Endothelial cell of umbilical vein (primary cell): ENCODE measurements around the gene STX11. TPM values are rescaled to one million over a fixed set of nuclear protein-coding genes. Genes with fewer than 3 reads are reported as not detected.

Experiments
- BruUV-seq: library from RNA; stranded (reverse); fragments of 400-500 nt; replicated peaks from 2 replicates; lab custom pipeline; 2021; lab: Mats Ljungman, UMichigan
- CTCF ChIA-PET: fragments of 300-600, 350-600 bp; sonication (Branson Sonifier 250); formaldehyde crosslinking; loops from one replicate; lab custom pipeline; 2021; ENCODE audit warnings: antibody characterized with exemption, inconsistent platforms; lab: Charles Lee
- POLR2A ChIA-PET: fragments of 300-600, 350-600 bp; sonication (Branson Sonifier 250); formaldehyde crosslinking; loops from one replicate; lab custom pipeline; 2021; ENCODE audit warnings: antibody characterized with exemption, inconsistent platforms; lab: Charles Lee
- DNase-seq: peaks from one replicate; pipeline ENCODE4 v3.0.0-alpha.2; 2011; ENCODE audit warnings: low read depth, low spot score
- FAIRE-seq: peaks from 2 replicates; lab custom pipeline; 2011; peaks lifted over from hg19 to GRCh38; lab: Jason Lieb, UNC
- H2AFZ ChIP-seq: 2 replicates; pipeline ENCODE4 v1.6.0; 2012; ENCODE audit warnings: low read depth, low read length, control low read depth, inconsistent platforms
- H3K27ac ChIP-seq: 2 replicates; pipeline ENCODE4 v1.5.1; 2011; ENCODE audit warnings: low read depth, mild to moderate bottlenecking, control low read depth, low read length, moderate library complexity; ENCODE audit not compliant: insufficient read depth
- H3K27me3 ChIP-seq, 2 experiments: 2 replicates each; pipeline versions ENCODE4 v1.6.0 to v1.6.1; 2011; ENCODE audit warnings: low read length in 2 of 2, mixed read lengths in 1 of 2; ENCODE audit not compliant: control insufficient read depth in 2 of 2, insufficient read depth in 2 of 2
- H3K36me3 ChIP-seq, 2 experiments: 2 replicates in 1 of 2; 3 replicates in 1 of 2; pipeline ENCODE4 v1.5.1; 2011; ENCODE audit warnings: low read length in 2 of 2, mild to moderate bottlenecking in 1 of 2, moderate library complexity in 1 of 2; ENCODE audit not compliant: control insufficient read depth in 2 of 2, insufficient read depth in 2 of 2; ENCODE audit errors: extremely low read depth in 1 of 2
- H3K4me1 ChIP-seq: 3 replicates; pipeline ENCODE4 v1.5.1; 2011; ENCODE audit warnings: mild to moderate bottlenecking, low read length; ENCODE audit not compliant: control insufficient read depth, insufficient read depth; ENCODE audit errors: extremely low read depth
- H3K4me2 ChIP-seq: 2 replicates; pipeline ENCODE4 v1.6.1; 2011; ENCODE audit warnings: low read length, control low read depth, mixed read lengths; ENCODE audit not compliant: insufficient read depth
- H3K4me3 ChIP-seq, 3 experiments: fragments of 200-600 bp in 1 of 3; sonication (generic), shearing (Covaris generic) in 1 of 3; replicated peaks in 1 of 3; 2 replicates each; pipeline ENCODE4 v1.5.1; 2011 to 2016; ENCODE audit warnings: control low read depth in 3 of 3, low read length in 3 of 3, mild to moderate bottlenecking in 2 of 3, inconsistent platforms in 1 of 3, low read depth in 1 of 3, moderate library complexity in 1 of 3; ENCODE audit not compliant: insufficient read depth in 1 of 3
- H3K79me2 ChIP-seq: 2 replicates; pipeline ENCODE4 v1.6.0; 2012; ENCODE audit warnings: low read length, inconsistent platforms; ENCODE audit not compliant: control insufficient read depth, insufficient read depth
- H3K9ac ChIP-seq: replicated peaks from 2 replicates; pipeline ENCODE3; 2011; ENCODE audit warnings: low read length, control low read depth; ENCODE audit not compliant: insufficient read depth; ENCODE audit errors: extremely low read depth
- H3K9me1 ChIP-seq: replicated peaks from 3 replicates; pipeline ENCODE4 v1.6.0; 2011; ENCODE audit warnings: mild to moderate bottlenecking, low read length; ENCODE audit not compliant: control insufficient read depth, insufficient read depth; ENCODE audit errors: extremely low read depth
- H3K9me3 ChIP-seq: replicated peaks from 2 replicates; pipeline ENCODE4 v1.5.1; 2012; ENCODE audit warnings: low read length, inconsistent platforms; ENCODE audit not compliant: control insufficient read depth, insufficient read depth
- H4K20me1 ChIP-seq: replicated peaks from 2 replicates; pipeline ENCODE3; 2011; ENCODE audit warnings: mild to moderate bottlenecking, low read length; ENCODE audit not compliant: control insufficient read depth, insufficient read depth; ENCODE audit errors: extremely low read depth
- EZH2 ChIP-seq: IDR thresholded peaks from 2 replicates; pipeline ENCODE4 v1.6.1; 2012; ENCODE audit warnings: borderline replicate concordance, low read depth, mild to moderate bottlenecking, moderate library complexity, low read length, inconsistent platforms; ENCODE audit not compliant: severe bottlenecking
- FOS ChIP-seq: IDR thresholded peaks from 2 replicates; pipeline ENCODE4 v1.6.1; 2011; ENCODE audit warnings: mild to moderate bottlenecking, low read length, moderate library complexity, borderline replicate concordance; ENCODE audit not compliant: insufficient read depth
- MYC ChIP-seq: IDR thresholded peaks from one replicate; pipeline ENCODE4 v1.6.1; 2011; ENCODE audit warnings: mild to moderate bottlenecking, low read depth, low read length
- POLR2A ChIP-seq: IDR thresholded peaks from 2 replicates; pipeline ENCODE4 v1.6.1; 2012; ENCODE audit warnings: low read depth, mild to moderate bottlenecking, control low read depth, low read length
- dilution Hi-C: fragments of 300-500 bp; cut with MboI; formaldehyde crosslinking; loops from one replicate; pipeline ENCODE4 v1.15.0; 2019; ENCODE audit warnings: low sequenced_read_pairs; ENCODE audit not compliant: extremely low pct_ligation_motif_present
- intact Hi-C: fragments of 100-400 bp; cut with micrococcal nuclease; formaldehyde crosslinking; loops from one replicate; pipeline ENCODE4 v1.10.0; 2022
- polyA plus RNA-seq, 4 experiments: library from polyadenylated mRNA; depleted of rRNA in 3 of 4; stranded (reverse) in 3 of 4; unstranded in 1 of 4; fragments of >200 nt; gene quantifications; 2 replicates each; pipeline versions ENCODE4 v1.2.1 to v1.2.3, GENCODE V29; 2011 to 2012; ENCODE audit warnings: missing spikeins in 1 of 4
- total RNA-seq: library from RNA; stranded (reverse); gene quantifications from 2 replicates; pipeline ENCODE4 v1.2.3, GENCODE V29; 2021
- TF ChIP-seq, protein P1 (sequence below): IDR thresholded peaks from 2 replicates; pipeline ENCODE4 v1.6.1; 2011; ENCODE audit not compliant: insufficient read depth, insufficient read length
- TF ChIP-seq, protein P2 (sequence below), 2 donors: IDR thresholded peaks; 1 replicate in 1 of 2; 2 replicates in 1 of 2; pipeline ENCODE4 v1.5.1; 2011; ENCODE audit warnings: low read length in 2 of 2, mild to moderate bottlenecking in 2 of 2, moderate library complexity in 2 of 2, control low read depth in 1 of 2, inconsistent platforms in 1 of 2, low read depth in 1 of 2; ENCODE audit not compliant: insufficient read depth in 1 of 2; ENCODE audit errors: extremely low read depth in 1 of 2

Gene STX11
- total and polyA plus RNA-seq, 2 donors (not counting 3 experiments of a cell fraction or from before 2014, with no cell fraction given), result 4.7 to 8.9 TPM

- dilution Hi-C loops (no loop called here), intact Hi-C loops (no loop called here)
- no TSS peak for BruUV-seq
- H3K4me2 ChIP-seq, result no peak overlapping the region
- H3K9me1 ChIP-seq, result no peaks in the 10 kb centered on the region
- no peaks in the 10 kb centered on the region for H3K27me3 ChIP-seq
- H3K27ac ChIP-seq, result no peak overlapping the region
- no peak overlapping the region for H3K9ac ChIP-seq
- H3K36me3 ChIP-seq, result no peaks in the 10 kb centered on the region
- H2AFZ ChIP-seq, result no peak overlapping the region
- H3K79me2 ChIP-seq, result no peaks in the 10 kb centered on the region
- H4K20me1 ChIP-seq, result no peaks in the 10 kb centered on the region
- no peak overlapping the region for H3K4me3 ChIP-seq
- no peaks in the 10 kb centered on the region for H3K9me3 ChIP-seq
- H3K4me1 ChIP-seq, result peaks cover 14% of the 10 kb centered on the region
- ChIA-PET POLR2A (no interaction called here), CTCF (interaction anchor here (2.3 kb wide), 1 partner anchor 88 kb away, joined by 10 read pairs; no protein-coding TSS in a partner anchor)
- no peak for TF ChIP-seq POLR2A
- TF ChIP-seq MYC, result no peak
- TF ChIP-seq, protein P1, sequence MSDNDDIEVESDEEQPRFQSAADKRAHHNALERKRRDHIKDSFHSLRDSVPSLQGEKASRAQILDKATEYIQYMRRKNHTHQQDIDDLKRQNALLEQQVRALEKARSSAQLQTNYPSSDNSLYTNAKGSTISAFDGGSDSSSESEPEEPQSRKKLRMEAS, result no peak
- no peak for TF ChIP-seq EZH2
- DNase-seq, result no peak
- FAIRE-seq, result no peak
Observed at GRCh38 chr6:144193181-144193580, 42.9 kb downstream of the STX11 start.

GRCh38 chr6:144194293-144194810 is 44.0 kb downstream of the STX11 start:
- POLR2A ChIA-PET, result no interaction called here
- no peaks in the 10 kb centered on the region for H4K20me1 ChIP-seq
- no peak for DNase-seq
- H3K27ac ChIP-seq, result no peak overlapping the region
- dilution Hi-C loops (no loop called here), intact Hi-C loops (no loop called here)
- no TSS peak for BruUV-seq
- FAIRE-seq, result no peak
- H3K79me2 ChIP-seq, result no peaks in the 10 kb centered on the region
- no peak overlapping the region for H3K4me3 ChIP-seq
- H3K4me2 ChIP-seq, result no peak overlapping the region
- no peaks in the 10 kb centered on the region for H3K9me3 ChIP-seq
- no peaks in the 10 kb centered on the region for H3K9me1 ChIP-seq
- TF ChIP-seq, protein P1, result no peak
- TF ChIP-seq POLR2A (no peak), FOS (no peak)
- TF ChIP-seq, protein P2, sequence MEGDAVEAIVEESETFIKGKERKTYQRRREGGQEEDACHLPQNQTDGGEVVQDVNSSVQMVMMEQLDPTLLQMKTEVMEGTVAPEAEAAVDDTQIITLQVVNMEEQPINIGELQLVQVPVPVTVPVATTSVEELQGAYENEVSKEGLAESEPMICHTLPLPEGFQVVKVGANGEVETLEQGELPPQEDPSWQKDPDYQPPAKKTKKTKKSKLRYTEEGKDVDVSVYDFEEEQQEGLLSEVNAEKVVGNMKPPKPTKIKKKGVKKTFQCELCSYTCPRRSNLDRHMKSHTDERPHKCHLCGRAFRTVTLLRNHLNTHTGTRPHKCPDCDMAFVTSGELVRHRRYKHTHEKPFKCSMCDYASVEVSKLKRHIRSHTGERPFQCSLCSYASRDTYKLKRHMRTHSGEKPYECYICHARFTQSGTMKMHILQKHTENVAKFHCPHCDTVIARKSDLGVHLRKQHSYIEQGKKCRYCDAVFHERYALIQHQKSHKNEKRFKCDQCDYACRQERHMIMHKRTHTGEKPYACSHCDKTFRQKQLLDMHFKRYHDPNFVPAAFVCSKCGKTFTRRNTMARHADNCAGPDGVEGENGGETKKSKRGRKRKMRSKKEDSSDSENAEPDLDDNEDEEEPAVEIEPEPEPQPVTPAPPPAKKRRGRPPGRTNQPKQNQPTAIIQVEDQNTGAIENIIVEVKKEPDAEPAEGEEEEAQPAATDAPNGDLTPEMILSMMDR (IDR thresholded peaks at IDR 0.05; ENCODE audit: extremely low read depth in 1 of 2, insufficient read depth in 1 of 2, low read depth in 1 of 2, low read length in 2 of 2), result no peak
- CTCF ChIA-PET, result interaction anchor here (1.4 to 2.3 kb wide), 2 partner anchors 13 to 89 kb away, joined by 3 to 10 read pairs; no protein-coding TSS in a partner anchor
- H3K9ac ChIP-seq, result no peak overlapping the region
- H2AFZ ChIP-seq, result no peak overlapping the region
- no peaks in the 10 kb centered on the region for H3K36me3 ChIP-seq
- H3K27me3 ChIP-seq, result no peaks in the 10 kb centered on the region
- peaks cover 14% of the 10 kb centered on the region for H3K4me1 ChIP-seq
